Heart right ventricle (tissue), 16 donors: Measurements from ENCODE around the gene LBP. TPM values are rescaled to one million over a fixed set of nuclear protein-coding genes. Genes with fewer than 3 reads are reported as not detected.
A peak's percentile ranks its signal among the peaks of the same experiment; 100 is the strongest.
"Not testable (repeated sequence)": the region's sequence is repeated elsewhere in the genome, so short reads cannot be mapped to it uniquely, and the experiment has no call there.

Experiments used
- ATAC-seq, 8 donors: fragments of 200-7000 bp; cut with Tn5 transposase; one replicate each; pipeline ENCODE4 v1.9.1; 2020; ENCODE audit warnings: mild to moderate bottlenecking in 8 of 8, moderate library complexity in 8 of 8, moderate number of reproducible peaks in 1 of 8
- DNase-seq, 2 donors: peaks; one replicate each; pipeline ENCODE4 v3.0.0-alpha.2; 2020
- H3K27ac ChIP-seq, 10 donors: fragments of 200-600 bp; sonication (generic) in 2 of 10; one replicate each; pipeline versions ENCODE4 v1.5.0 to v1.8.0; 2020 to 2022; ENCODE audit warnings: mild to moderate bottlenecking in 3 of 10
- H3K27me3 ChIP-seq, 7 donors: fragments of 200-600 bp; one replicate each; pipeline ENCODE4 v1.8.0; 2021 to 2022; ENCODE audit warnings: mild to moderate bottlenecking in 2 of 7
- H3K36me3 ChIP-seq, 9 donors: fragments of 200-600 bp; sonication (generic) in 1 of 9; one replicate each; pipeline versions ENCODE4 v1.5.0 to v1.8.0; 2020 to 2022; ENCODE audit warnings: mild to moderate bottlenecking in 2 of 9
- H3K4me1 ChIP-seq, 9 donors: fragments of 200-600 bp; sonication (generic) in 1 of 9; one replicate each; pipeline versions ENCODE4 v1.5.0 to v1.8.0; 2020 to 2022; ENCODE audit warnings: mild to moderate bottlenecking in 4 of 9
- H3K4me3 ChIP-seq, 10 donors: fragments of 200-600 bp; sonication (generic) in 2 of 10; one replicate each; pipeline versions ENCODE4 v1.5.0 to v1.8.0; 2020 to 2022; ENCODE audit warnings: mild to moderate bottlenecking in 7 of 10, moderate library complexity in 2 of 10
- H3K9me3 ChIP-seq, 11 donors: fragments of 200-600 bp in 10 of 11; sonication (generic) in 2 of 11; one replicate each; pipeline versions ENCODE4 v1.5.0 to v1.8.0; 2013 to 2022; ENCODE audit warnings: mild to moderate bottlenecking in 2 of 11, control low read depth in 1 of 11, moderate library complexity in 1 of 11
- WGBS, 2 donors: extraction: QIAGEN DNeasy Blood & Tissue Kit; methylation state at CpG; one replicate each; pipeline ENCODE4 v1.1.7; 2013; ENCODE audit warnings: inconsistent platforms in 1 of 2; 5-methylcytosine and 5-hydroxymethylcytosine counted together
- intact Hi-C, 10 donors: fragments of 100-400 bp; cut with DNase I; formaldehyde crosslinking; loops; one replicate each; pipeline versions ENCODE4 v1.11.1 to v1.14.2; 2022
- polyA plus RNA-seq, 2 donors: library from polyadenylated mRNA; stranded (reverse); fragments of 200-250 nt; gene quantifications; one replicate each; pipeline ENCODE4 v1.2.3, GENCODE V29; 2013
- total RNA-seq, 10 donors: library from RNA; stranded (reverse); fragmentation: NEBNext Ultra II Directional in 3 of 10; extraction: Animal tissue kit (Norgen Biotek cat#: 25700) in 3 of 10; gene quantifications; one replicate each; pipeline versions ENCODE4 v1.2.1 to v1.2.4, GENCODE V29; 2021 to 2023
- TF ChIP-seq, protein P1 (sequence below), 9 donors: fragments of 200-600 bp; sonication (generic) in 2 of 9; IDR thresholded peaks; one replicate each; pipeline versions ENCODE4 v1.5.0 to v1.8.0; 2021 to 2022; ENCODE audit warnings: antibody characterized with exemption in 9 of 9, mild to moderate bottlenecking in 5 of 9, moderate library complexity in 1 of 9
- donor health status: Arrhythmogenic right ventricular cardiomyopathy.
- donor health status: ischemic (EF 13 %, LVEDD 7.1; RV severe dilation, severe dysfunction).
- donor health status: healthy with polysubstance abuse.
- donor health status: DM: no; HTN: yes; CAD: no.
- donor health status: DM: no; HTN: no; CAD: no.
- donor health status: ischemic (EF 25% LVEDD 6.9; RV normal size, moderate dysfunction).
- donor health status: ischemic (EF 25% LVEDD 5.7; RV mildly dilated, moderate dysfunction).
- donor health status: healthy.
- donor health status: DM: yes; HTN: yes; CAD: no.
- donor health status: Ischemic cardiomyopathy.
- donor health status: ischemic (EF 35%, LVEDD 5.7; RV mildly dilated, moderate dysfunction).
- donor health status: nonischemic (EF 11% LVEDD 7.7; RV severe dilation, severe dysfunction).
- donor health status: DM: yes; HTN: yes; CAD: no.
- donor health status: PGD.
- donor health status: ischemic (EF 29% LVEDD 5.4; RV normal size, mild dysfunction).
- donor health status: nonischemic (EF 23%, LVEDD 6.1; RV moderate dilation, normal function).

LBP gene
- total and polyA plus RNA-seq, 12 donors, result 0.17 to 3.5 (median 0.33) TPM; not detected in 5

DNA sequence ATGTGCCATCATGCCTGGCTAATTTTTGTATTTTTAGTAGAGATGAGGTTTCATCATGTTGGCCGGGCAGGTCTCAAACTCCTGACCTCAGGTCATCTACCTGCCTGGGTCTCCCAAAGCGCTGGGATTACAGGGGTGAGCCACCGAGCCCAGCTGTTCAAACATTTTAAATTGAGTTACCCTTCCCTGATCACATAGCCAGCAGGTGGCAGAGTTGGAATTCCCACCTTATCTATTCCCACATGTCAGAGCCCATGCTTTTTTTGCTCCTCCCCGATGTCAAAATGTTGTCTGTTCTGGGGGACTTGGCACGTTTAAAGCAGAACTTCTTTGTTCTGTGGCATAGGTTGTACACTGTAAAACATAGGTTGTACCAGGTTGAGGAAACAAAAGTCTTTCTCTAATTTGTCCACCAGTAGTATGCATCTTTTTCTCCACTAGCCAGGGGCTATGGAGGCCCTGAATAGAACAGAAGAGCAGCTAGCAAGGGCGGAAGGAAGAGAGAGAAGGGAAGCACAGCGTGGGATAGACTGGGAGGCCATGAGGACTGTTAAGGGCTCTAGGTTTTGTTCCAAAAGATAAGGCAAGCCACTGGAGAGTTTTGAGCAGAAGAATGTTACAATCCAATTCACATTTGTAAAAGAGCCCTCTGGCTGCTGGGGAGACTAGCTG lies 7.3 kb upstream of the LBP start:
- 44% methylated on average over 7 of the region's 7 CpGs for WGBS, 2 donors
- peak in 6 of 8 donors; percentile 36 to 60 (median 48) for ATAC-seq
- peaks cover 0 to 13% (median 8%) of the 10 kb centered on the region in 7 donors for H3K27me3 ChIP-seq

DNA sequence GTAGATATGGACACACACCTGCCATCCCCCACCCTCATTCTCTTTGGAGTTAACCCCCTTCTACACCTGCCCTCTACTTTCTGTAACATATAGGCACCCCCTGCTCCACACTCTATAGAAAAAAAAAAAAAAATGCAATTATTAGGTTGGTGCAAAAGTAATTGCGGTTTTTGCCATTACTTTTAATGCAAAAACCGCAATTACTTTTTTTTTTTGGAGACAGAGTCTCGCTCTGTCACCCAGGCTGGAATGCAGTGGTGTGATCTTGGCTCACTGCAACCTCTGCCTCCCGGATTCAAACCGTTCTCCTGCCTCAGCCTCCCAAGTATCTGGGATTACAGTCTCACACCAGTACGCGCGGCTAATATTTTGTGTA lies 6.8 kb upstream of the LBP start:
- intact Hi-C loops, result not testable (repeated sequence)

More for the DNA sequence above, 7.3 kb upstream of the LBP start:
- H3K9me3 ChIP-seq, result peaks cover 0 to 11% (median 4%) of the 10 kb centered on the region in 11 donors
- intact Hi-C loops, result no loop called here
- no peak overlapping the region for H3K27ac ChIP-seq
- H3K4me1 ChIP-seq, result peaks cover 0 to 13% (median 0%) of the 10 kb centered on the region in 9 donors
- DNase-seq, result no peak
- H3K4me3 ChIP-seq, result no peak overlapping the region
- TF ChIP-seq, protein P1, sequence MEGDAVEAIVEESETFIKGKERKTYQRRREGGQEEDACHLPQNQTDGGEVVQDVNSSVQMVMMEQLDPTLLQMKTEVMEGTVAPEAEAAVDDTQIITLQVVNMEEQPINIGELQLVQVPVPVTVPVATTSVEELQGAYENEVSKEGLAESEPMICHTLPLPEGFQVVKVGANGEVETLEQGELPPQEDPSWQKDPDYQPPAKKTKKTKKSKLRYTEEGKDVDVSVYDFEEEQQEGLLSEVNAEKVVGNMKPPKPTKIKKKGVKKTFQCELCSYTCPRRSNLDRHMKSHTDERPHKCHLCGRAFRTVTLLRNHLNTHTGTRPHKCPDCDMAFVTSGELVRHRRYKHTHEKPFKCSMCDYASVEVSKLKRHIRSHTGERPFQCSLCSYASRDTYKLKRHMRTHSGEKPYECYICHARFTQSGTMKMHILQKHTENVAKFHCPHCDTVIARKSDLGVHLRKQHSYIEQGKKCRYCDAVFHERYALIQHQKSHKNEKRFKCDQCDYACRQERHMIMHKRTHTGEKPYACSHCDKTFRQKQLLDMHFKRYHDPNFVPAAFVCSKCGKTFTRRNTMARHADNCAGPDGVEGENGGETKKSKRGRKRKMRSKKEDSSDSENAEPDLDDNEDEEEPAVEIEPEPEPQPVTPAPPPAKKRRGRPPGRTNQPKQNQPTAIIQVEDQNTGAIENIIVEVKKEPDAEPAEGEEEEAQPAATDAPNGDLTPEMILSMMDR (IDR thresholded peaks at IDR 0.05), result peak in 7 of 9 donors; percentile 14 to 52 (median 35)
- H3K36me3 ChIP-seq, result no peaks in the 10 kb centered on the region

DNA sequence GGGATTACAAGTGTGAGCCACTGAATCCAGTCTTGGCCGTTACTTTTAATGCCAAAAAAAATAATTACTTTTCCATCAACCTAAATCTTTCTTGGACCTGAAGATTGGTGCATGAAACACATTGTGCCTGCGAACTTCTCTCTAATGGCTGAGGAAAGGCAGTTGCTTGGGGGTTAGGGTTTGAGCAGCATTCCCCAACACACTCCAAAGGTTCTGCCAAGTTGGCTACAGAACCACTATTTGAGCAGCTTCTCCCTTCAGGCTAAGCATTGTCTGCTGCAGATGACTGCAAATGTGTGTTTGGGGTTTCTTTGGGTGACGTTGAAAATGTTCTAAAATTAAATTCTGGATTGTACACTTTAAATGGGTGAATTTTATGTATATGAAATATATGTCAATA lies 6.3 kb upstream of the LBP start:
- 49 to 60% methylated on average over 3 of the region's 3 CpGs for WGBS, 2 donors
- intact Hi-C loops, result loop anchor here in 3 of 10 donors (5.0 to 10.0 kb wide), 2 partner anchors 65 to 67 kb away; no protein-coding TSS in a partner anchor
- peak in 2 of 8 donors; percentile 30 to 41 for ATAC-seq

More for the DNA sequence above, 6.8 kb upstream of the LBP start:
- ATAC-seq, DNase-seq, H3K36me3 ChIP-seq, H3K27ac ChIP-seq, H3K4me3 ChIP-seq: not testable (repeated sequence)
- 86 to 88% methylated on average over 8 of the region's 8 CpGs for WGBS, 2 donors
- Histone ChIP-seq H3K4me1 (peaks cover 0 to 13% (median 0%) of the 10 kb centered on the region in 9 donors), H3K27me3 (peaks cover 0 to 13% (median 8%) of the 10 kb centered on the region in 7 donors), H3K9me3 (peaks cover 0 to 11% (median 4%) of the 10 kb centered on the region in 11 donors)

DNA sequence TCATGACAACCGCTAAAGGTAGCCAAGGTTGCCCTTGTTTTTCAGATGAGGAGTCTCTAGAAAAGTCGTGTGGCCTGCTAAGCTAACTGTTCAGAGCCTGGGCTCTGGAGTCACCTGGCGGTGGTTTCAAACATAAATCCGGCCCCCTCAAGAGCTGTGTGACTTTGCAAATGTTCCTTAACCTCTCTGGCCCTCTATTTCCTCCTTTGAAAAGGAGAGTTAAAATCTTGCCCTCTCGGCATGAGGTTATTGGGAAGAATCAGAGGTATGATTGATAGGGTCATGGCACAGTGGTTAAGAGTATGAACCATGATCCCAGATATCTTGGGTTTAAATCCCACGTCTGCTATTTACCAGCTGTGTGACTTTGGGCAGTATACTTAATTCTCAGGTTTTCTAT lies 5.6 kb upstream of the LBP start:
- no peak for ATAC-seq
- no peak overlapping the region for H3K4me3 ChIP-seq
- no peak overlapping the region for H3K27ac ChIP-seq
- H3K9me3 ChIP-seq, result peaks cover 0 to 11% (median 4%) of the 10 kb centered on the region in 11 donors
- TF ChIP-seq, protein P1 (IDR thresholded peaks at IDR 0.05), result no peak
- DNase-seq, result no peak
- H3K4me1 ChIP-seq, result peaks cover 0 to 18% (median 0%) of the 10 kb centered on the region in 9 donors
- peaks cover 0 to 8% (median 7%) of the 10 kb centered on the region in 7 donors for H3K27me3 ChIP-seq
- intact Hi-C loops, result loop anchor here in 3 of 10 donors (5.0 to 10.0 kb wide), 2 partner anchors 64 to 67 kb away; no protein-coding TSS in a partner anchor
- H3K36me3 ChIP-seq, result no peaks in the 10 kb centered on the region
- WGBS, 2 donors, result 86 to 88% methylated on average over 6 of the region's 6 CpGs

More for the DNA sequence above, 6.3 kb upstream of the LBP start:
- TF ChIP-seq, protein P1 (IDR thresholded peaks at IDR 0.05), result no peak
- peaks cover 0 to 13% (median 8%) of the 10 kb centered on the region in 7 donors for H3K27me3 ChIP-seq
- H3K27ac ChIP-seq, result no peak overlapping the region
- H3K4me3 ChIP-seq, result no peak overlapping the region
- peaks cover 0 to 13% (median 0%) of the 10 kb centered on the region in 9 donors for H3K4me1 ChIP-seq
- peaks cover 0 to 11% (median 4%) of the 10 kb centered on the region in 11 donors for H3K9me3 ChIP-seq
- no peak for DNase-seq
- no peaks in the 10 kb centered on the region for H3K36me3 ChIP-seq
